Measurements from ENCODE around the gene C2orf76. TPM values are rescaled to one million over a fixed set of nuclear protein-coding genes. Genes with fewer than 3 reads are reported as not detected.

C2orf76 gene
- total and polyA plus RNA-seq, 10 of the 15 experiments (the other 5 are each of a cell fraction or from before 2014, with no cell fraction given): 14.0 to 46.1 (median 25.4) TPM

DNA sequence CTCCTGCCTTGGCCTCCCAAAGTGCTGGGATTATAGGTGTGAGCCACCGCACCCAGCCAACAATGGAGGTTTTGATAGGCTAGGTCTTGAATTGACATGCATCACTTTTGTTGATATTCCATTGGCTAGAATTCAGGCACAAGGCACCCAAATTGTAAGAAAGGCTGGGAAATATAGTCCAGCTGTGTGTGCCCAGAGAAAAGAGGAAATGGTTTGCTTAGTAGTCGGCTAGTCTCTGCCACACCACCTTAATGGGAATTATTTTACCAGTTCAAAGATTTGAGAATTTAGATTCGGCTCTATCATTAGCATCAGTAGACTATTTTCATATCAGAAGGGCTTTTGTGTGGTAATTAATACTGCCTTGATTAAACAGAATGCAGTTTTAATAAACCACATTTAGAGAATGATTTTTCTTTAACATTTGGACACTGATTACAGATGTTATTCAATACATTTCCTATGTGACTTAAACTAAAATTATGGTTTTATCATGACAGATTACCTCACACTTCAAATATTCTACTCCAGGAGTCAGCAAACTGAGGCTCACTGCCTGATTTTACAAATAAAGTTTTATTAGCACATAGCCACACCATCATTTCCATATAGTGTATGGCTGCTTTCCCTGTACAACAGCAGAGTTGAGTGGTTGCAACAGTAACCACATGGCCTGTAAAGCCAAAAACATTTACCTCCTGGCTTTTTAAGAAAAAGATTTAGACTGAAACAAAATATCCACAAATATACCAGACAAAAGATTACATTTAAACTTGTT lies 27.5 kb upstream of the C2orf76 start:
- no peak overlapping the region for H3K4me3 ChIP-seq
- no peaks in the 10 kb centered on the region for H3K79me2 ChIP-seq (ENCODE audit: control insufficient read depth, insufficient read depth, low read length)
- DNase-seq (ENCODE audit: low read depth, low spot score): no peak
- ATAC-seq: no peak
- SMC1A ChIA-PET (ENCODE audit: uncharacterized antibody, unreplicated experiment): no interaction called here
- no peak overlapping the region for H2AFZ ChIP-seq (ENCODE audit: control insufficient read depth, low read depth, low read length)
- in situ Hi-C loops (cut with MboI): no loop called here
- TF ChIP-seq SUZ12 (IDR thresholded peaks at IDR 0.05; ENCODE audit: unreplicated experiment) (no peak), POLR2AphosphoS5 (IDR thresholded peaks at IDR 0.05; ENCODE audit: low read length) (no peak), RB1 (IDR thresholded peaks at IDR 0.05; ENCODE audit: borderline replicate concordance) (no peak), CBX5 (IDR thresholded peaks at IDR 0.05; ENCODE audit: low read depth) (no peak), ETV6 (conservative IDR thresholded peaks at IDR 0.05 in 1 of 2, IDR thresholded peaks at IDR 0.05 in 1 of 2; ENCODE audit: borderline replicate concordance in 1 of 2, low read depth in 1 of 2) (no peak)
- TF ChIP-seq, protein P1, sequence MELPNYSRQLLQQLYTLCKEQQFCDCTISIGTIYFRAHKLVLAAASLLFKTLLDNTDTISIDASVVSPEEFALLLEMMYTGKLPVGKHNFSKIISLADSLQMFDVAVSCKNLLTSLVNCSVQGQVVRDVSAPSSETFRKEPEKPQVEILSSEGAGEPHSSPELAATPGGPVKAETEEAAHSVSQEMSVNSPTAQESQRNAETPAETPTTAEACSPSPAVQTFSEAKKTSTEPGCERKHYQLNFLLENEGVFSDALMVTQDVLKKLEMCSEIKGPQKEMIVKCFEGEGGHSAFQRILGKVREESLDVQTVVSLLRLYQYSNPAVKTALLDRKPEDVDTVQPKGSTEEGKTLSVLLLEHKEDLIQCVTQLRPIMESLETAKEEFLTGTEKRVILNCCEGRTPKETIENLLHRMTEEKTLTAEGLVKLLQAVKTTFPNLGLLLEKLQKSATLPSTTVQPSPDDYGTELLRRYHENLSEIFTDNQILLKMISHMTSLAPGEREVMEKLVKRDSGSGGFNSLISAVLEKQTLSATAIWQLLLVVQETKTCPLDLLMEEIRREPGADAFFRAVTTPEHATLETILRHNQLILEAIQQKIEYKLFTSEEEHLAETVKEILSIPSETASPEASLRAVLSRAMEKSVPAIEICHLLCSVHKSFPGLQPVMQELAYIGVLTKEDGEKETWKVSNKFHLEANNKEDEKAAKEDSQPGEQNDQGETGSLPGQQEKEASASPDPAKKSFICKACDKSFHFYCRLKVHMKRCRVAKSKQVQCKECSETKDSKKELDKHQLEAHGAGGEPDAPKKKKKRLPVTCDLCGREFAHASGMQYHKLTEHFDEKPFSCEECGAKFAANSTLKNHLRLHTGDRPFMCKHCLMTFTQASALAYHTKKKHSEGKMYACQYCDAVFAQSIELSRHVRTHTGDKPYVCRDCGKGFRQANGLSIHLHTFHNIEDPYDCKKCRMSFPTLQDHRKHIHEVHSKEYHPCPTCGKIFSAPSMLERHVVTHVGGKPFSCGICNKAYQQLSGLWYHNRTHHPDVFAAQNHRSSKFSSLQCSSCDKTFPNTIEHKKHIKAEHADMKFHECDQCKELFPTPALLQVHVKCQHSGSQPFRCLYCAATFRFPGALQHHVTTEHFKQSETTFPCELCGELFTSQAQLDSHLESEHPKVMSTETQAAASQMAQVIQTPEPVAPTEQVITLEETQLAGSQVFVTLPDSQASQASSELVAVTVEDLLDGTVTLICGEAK (IDR thresholded peaks at IDR 0.05; ENCODE audit: borderline replicate concordance): peak; percentile 78
- 62% methylated on average over 3 of the region's 3 CpGs for WGBS (ENCODE audit: insufficient coverage, insufficient replicate concordance, low lambda C conversion rate, missing lambda C conversion rate)
- H3K27me3 ChIP-seq (replicated peaks in 1 of 2; ENCODE audit: control insufficient read depth in 2 of 2, insufficient read depth in 2 of 2, low read length in 1 of 2): no peaks in the 10 kb centered on the region
- H3K9ac ChIP-seq (ENCODE audit: control insufficient read depth, insufficient read depth, low read length): no peak overlapping the region
- H3K9me3 ChIP-seq (replicated peaks; ENCODE audit: control insufficient read depth, insufficient read depth, low read length): no peaks in the 10 kb centered on the region
- no TSS peak for BruUV-seq (replicated peaks)
- no peaks in the 10 kb centered on the region for H3K36me3 ChIP-seq (ENCODE audit: control insufficient read depth in 2 of 2, insufficient read depth in 2 of 2, low read length in 1 of 2)
- RAD21 ChIA-PET (ENCODE audit: unreplicated experiment): no interaction called here
- H4K20me1 ChIP-seq (ENCODE audit: control insufficient read depth, insufficient read depth): no peaks in the 10 kb centered on the region
- no peak for FAIRE-seq
- intact Hi-C loops (cut with micrococcal nuclease; ENCODE audit: unreplicated experiment): no loop called here
- H3K4me1 ChIP-seq (ENCODE audit: control insufficient read depth, insufficient read depth, low read length): no peaks in the 10 kb centered on the region
- no peak overlapping the region for H3K27ac ChIP-seq (ENCODE audit: control insufficient read depth, insufficient read depth)
- CTCF ChIA-PET: no interaction called here
- POLR2A ChIA-PET: interaction anchor here (0.5 kb wide), 1 partner anchor 1034 kb away, joined by 3 read pairs; no protein-coding TSS in a partner anchor
- H3K4me2 ChIP-seq (ENCODE audit: control insufficient read depth, insufficient read depth): no peak overlapping the region

Measured in GM12878 (cell line).